ENCODE results near the gene JMJD6. TPM values are rescaled to one million over a fixed set of nuclear protein-coding genes. Genes with fewer than 3 reads are reported as not detected.
"Not testable (repeated sequence)": the region's sequence is repeated elsewhere in the genome, so short reads cannot be mapped to it uniquely, and the experiment has no call there.

Gene JMJD6
- total RNA-seq, 1 donor from 2014 or later, result 39.0 TPM

DNA sequence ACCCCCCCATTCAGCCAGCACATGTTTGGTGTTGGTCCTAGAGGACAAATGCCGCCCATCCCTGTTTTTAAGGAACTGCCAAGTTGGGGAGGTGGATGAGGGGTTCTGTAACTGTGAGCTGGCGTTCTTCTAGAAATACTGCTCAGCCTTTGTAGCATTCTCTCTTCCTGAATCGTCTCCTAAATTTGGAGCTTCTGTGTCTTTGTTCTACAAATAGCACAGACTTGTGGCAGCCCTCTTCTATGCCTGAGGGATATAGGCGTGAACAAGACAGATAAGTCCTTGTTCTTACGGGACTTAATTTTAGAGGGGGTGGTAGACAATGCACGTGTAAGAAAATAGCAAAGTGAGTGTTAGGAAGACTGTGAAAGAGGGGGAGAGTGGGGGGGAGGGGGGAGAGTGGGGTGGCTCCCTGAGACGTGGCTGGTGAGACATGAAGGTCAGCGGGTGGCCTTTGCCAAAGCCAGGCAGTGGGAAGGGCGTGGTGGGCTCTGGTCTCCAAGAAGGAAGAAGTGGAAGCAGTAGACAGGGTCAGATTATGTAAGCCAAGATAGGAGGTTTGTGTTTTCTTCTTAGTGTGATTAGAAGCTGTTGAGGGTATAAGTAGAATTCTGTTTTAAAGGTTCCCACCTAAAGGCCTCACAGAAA lies 21.4 kb upstream of the JMJD6 start:
- peaks cover 10% of the 10 kb centered on the region for H3K36me3 Mint-ChIP-seq (ENCODE audit: unreplicated experiment)
- no peaks in the 10 kb centered on the region for H3K27me3 Mint-ChIP-seq (ENCODE audit: unreplicated experiment)
- no peak for DNase-seq
- H3K27ac Mint-ChIP-seq (ENCODE audit: unreplicated experiment), result no peak overlapping the region
- no peaks in the 10 kb centered on the region for H3K9me3 Mint-ChIP-seq (ENCODE audit: unreplicated experiment)
- TF ChIP-seq, protein P1, sequence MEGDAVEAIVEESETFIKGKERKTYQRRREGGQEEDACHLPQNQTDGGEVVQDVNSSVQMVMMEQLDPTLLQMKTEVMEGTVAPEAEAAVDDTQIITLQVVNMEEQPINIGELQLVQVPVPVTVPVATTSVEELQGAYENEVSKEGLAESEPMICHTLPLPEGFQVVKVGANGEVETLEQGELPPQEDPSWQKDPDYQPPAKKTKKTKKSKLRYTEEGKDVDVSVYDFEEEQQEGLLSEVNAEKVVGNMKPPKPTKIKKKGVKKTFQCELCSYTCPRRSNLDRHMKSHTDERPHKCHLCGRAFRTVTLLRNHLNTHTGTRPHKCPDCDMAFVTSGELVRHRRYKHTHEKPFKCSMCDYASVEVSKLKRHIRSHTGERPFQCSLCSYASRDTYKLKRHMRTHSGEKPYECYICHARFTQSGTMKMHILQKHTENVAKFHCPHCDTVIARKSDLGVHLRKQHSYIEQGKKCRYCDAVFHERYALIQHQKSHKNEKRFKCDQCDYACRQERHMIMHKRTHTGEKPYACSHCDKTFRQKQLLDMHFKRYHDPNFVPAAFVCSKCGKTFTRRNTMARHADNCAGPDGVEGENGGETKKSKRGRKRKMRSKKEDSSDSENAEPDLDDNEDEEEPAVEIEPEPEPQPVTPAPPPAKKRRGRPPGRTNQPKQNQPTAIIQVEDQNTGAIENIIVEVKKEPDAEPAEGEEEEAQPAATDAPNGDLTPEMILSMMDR (IDR thresholded peaks at IDR 0.05; ENCODE audit: partially characterized antibody, unreplicated experiment), result no peak
- H3K4me1 Mint-ChIP-seq (ENCODE audit: low read depth, unreplicated experiment), result no peaks in the 10 kb centered on the region
- no peak overlapping the region for H3K4me3 Mint-ChIP-seq (ENCODE audit: unreplicated experiment)

DNA sequence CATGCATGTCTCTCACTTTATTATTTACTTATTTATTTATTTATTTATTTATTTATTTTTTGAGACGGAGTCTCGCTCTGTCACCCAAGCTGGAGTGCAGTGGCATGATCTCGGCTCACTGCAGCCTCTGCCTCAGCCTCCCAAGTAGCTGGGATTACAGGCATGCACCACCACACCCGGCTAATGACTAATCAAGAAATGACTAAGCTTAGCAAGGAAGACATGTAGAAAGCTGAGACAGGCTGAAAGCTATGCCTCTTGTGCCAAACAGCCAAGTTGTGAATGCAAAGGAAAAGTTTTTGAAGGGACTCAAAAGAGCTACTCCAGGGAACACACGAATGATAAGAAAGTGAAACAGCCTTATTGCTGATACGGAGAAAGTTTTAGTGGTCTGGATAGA lies 19.4 kb upstream of the JMJD6 start:
- not testable (repeated sequence) for H3K4me3 Mint-ChIP-seq (ENCODE audit: unreplicated experiment); H3K4me1 Mint-ChIP-seq (ENCODE audit: low read depth, unreplicated experiment); H3K27ac Mint-ChIP-seq (ENCODE audit: unreplicated experiment); DNase-seq; H3K9me3 Mint-ChIP-seq (ENCODE audit: unreplicated experiment); H3K27me3 Mint-ChIP-seq (ENCODE audit: unreplicated experiment)
- H3K36me3 Mint-ChIP-seq (ENCODE audit: unreplicated experiment), result peaks cover 10% of the 10 kb centered on the region

DNA sequence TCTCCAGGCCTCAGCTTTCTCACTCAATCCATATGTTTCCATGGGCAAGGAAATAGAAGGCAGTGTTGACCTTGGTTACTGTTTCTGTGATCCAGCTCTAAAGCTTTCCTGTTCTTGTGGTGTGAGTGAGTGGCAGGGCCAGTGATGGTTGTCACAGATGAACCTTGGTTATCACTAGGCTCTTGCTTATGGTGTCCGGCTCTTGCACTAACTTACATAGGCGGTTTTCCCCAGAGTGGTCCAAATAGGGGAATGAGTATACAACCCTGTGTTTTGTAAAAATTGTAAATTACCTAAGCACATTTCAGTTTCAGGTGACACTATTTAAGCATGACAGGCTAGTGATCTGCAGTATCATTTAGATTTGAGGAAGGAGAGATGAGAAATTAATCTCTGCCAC lies 18.3 kb upstream of the JMJD6 start:
- H3K9me3 Mint-ChIP-seq (ENCODE audit: unreplicated experiment), result no peaks in the 10 kb centered on the region
- H3K4me3 Mint-ChIP-seq (ENCODE audit: unreplicated experiment), result no peak overlapping the region
- DNase-seq, result no peak
- H3K4me1 Mint-ChIP-seq (ENCODE audit: low read depth, unreplicated experiment), result peaks cover 2% of the 10 kb centered on the region
- TF ChIP-seq, protein P1 (IDR thresholded peaks at IDR 0.05; ENCODE audit: partially characterized antibody, unreplicated experiment), result no peak
- no peak overlapping the region for H3K27ac Mint-ChIP-seq (ENCODE audit: unreplicated experiment)
- H3K27me3 Mint-ChIP-seq (ENCODE audit: unreplicated experiment), result no peaks in the 10 kb centered on the region
- peaks cover 10% of the 10 kb centered on the region for H3K36me3 Mint-ChIP-seq (ENCODE audit: unreplicated experiment)

DNA sequence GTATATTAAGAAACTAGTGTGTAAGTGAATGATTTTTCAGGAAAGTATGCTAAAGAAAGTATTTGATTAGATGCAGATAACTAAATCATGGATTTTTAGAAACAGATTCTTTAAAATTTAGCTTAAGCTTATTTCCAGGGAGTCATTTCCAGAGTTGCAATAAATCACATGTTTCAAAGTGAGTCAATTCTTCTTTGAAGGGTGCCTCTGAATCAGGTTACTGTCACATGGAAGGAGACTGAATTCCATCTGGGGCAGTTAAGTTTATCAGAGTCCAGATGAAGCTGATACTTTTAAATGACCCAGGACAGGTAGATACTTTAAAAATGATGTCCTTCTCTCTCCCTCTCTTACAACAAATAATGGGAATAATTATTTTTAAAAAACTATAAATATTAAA lies 16.6 kb upstream of the JMJD6 start:
- H3K4me3 Mint-ChIP-seq (ENCODE audit: unreplicated experiment), result no peak overlapping the region
- H3K27me3 Mint-ChIP-seq (ENCODE audit: unreplicated experiment), result peaks cover 7% of the 10 kb centered on the region

DNA sequence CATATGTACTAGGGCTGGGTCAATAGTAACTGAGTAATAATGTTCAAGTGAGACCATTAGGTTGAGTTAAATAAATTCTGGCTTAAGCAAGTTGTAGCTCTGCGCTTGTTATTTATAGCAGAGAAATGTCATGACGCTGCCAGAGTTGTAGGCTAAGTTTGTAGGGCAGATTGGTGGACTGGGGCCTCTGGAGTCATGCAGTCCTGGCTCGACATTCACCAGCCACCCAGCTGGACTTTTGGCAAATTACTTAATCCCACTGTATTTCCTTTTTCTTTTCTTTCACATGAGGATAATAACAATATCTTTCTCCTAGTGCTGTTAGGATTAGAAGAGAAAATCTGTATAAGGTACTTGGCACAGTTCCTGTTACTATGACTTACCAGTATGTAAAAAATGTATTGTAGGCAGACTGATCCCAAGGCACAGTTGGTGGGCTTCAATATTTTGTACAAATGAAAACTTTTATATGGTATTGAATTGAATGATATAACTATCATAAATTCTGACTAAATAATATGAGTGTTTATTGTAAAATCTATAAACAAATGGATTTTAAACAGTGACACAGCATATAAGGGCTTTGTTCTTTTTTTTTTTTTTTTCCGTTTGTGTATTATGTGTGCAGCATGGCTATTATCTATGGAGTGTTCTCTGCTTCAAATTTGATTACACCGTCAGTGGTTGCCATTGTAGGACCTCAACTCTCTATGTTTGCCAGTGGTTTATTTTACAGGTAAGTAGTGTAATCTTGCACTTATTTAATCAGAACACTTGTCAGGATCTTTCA lies 14.1 kb upstream of the JMJD6 start:
- no peak overlapping the region for H3K4me3 Mint-ChIP-seq (ENCODE audit: unreplicated experiment)
- no peaks in the 10 kb centered on the region for H3K36me3 Mint-ChIP-seq (ENCODE audit: unreplicated experiment)
- TF ChIP-seq, protein P1 (IDR thresholded peaks at IDR 0.05; ENCODE audit: partially characterized antibody, unreplicated experiment), result no peak
- DNase-seq, result no peak
- peaks cover 10% of the 10 kb centered on the region for H3K9me3 Mint-ChIP-seq (ENCODE audit: unreplicated experiment)
- peaks cover 13% of the 10 kb centered on the region for H3K27me3 Mint-ChIP-seq (ENCODE audit: unreplicated experiment)
- peak overlapping the region; percentile 28 for H3K27ac Mint-ChIP-seq (ENCODE audit: unreplicated experiment)
- peaks cover 4% of the 10 kb centered on the region for H3K4me1 Mint-ChIP-seq (ENCODE audit: low read depth, unreplicated experiment)

More for the DNA sequence above, 16.6 kb upstream of the JMJD6 start:
- Mint-ChIP-seq H3K4me1 (ENCODE audit: low read depth, unreplicated experiment) (peaks cover 2% of the 10 kb centered on the region), H3K36me3 (ENCODE audit: unreplicated experiment) (peaks cover 10% of the 10 kb centered on the region), H3K27ac (ENCODE audit: unreplicated experiment) (no peak overlapping the region), H3K9me3 (ENCODE audit: unreplicated experiment) (peaks cover 7% of the 10 kb centered on the region)
- no peak for DNase-seq
- TF ChIP-seq, protein P1 (IDR thresholded peaks at IDR 0.05; ENCODE audit: partially characterized antibody, unreplicated experiment), result no peak

DNA sequence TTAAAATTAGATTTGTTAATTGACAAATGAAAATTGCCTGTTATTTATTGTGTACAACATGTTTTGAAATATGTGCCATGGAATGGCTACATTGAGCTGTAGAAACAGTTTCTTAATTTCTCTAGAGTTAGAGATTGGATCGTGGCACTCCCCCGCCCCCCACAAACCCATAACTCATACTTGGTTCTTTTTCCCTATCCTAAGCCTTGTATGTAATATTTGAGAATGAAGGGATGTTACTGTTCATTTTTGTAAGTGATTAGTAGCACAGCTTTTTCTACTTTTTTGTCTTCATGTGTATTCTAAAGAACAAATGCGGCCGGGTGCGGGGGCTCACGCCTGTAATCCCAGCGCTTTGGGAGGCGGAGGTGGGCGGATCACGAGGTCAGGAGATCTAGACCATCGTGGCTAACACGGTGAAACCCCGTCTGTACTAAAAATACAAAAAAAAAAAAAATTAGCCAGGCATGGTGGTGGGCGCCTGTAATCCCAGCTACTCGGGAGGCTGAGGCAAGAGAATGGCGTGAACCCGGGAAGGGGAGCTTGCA lies 13.2 kb upstream of the JMJD6 start:
- Mint-ChIP-seq H3K9me3 (ENCODE audit: unreplicated experiment) (peaks cover 10% of the 10 kb centered on the region), H3K4me3 (ENCODE audit: unreplicated experiment) (peak overlapping the region; percentile 69), H3K27me3 (ENCODE audit: unreplicated experiment) (peaks cover 13% of the 10 kb centered on the region)
- not testable (repeated sequence) for H3K27ac Mint-ChIP-seq (ENCODE audit: unreplicated experiment); DNase-seq; H3K4me1 Mint-ChIP-seq (ENCODE audit: low read depth, unreplicated experiment); H3K36me3 Mint-ChIP-seq (ENCODE audit: unreplicated experiment)
